Erythroblast (primary cell): ENCODE measurements around the gene CFP.

Experiments used
- GATA1 ChIP-seq: IDR thresholded peaks from 2 replicates; pipeline ENCODE4 v1.6.1; 2011; ENCODE audit warnings: low read depth, mild to moderate bottlenecking, control low read depth, low read length, moderate library complexity
- POLR2A ChIP-seq: IDR thresholded peaks from 2 replicates; pipeline ENCODE4 v1.6.1; 2011; ENCODE audit warnings: mild to moderate bottlenecking, low read length

DNA sequence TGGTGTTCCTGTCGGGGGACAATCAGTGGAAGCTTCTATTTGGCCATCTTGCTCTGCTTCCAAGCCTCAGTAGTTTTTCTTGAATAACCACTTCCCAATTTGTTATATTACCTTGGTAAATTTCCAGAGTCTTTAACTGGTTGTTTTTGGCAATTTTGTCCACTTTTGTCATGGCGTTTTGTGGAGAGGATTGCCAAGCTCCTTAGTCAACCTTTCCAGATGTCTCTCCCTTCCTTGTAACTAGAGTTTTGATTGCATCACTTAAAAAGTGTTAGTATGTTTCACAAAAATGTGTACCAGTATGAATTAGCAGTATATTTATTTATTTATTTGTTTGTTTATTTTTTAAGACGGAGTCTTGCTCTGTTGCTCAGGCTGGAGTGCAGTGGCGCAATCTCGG is 45.0 kb upstream of the CFP start:
- TF ChIP-seq POLR2A (no peak), GATA1 (no peak)
